HG02759 (cell line): ENCODE measurements around the gene C1orf35.
A peak's percentile ranks its signal among the peaks of the same experiment; 100 is the strongest.

Experiments
- ATAC-seq: cut with Tn5 transposase; IDR thresholded peaks from one replicate; pipeline ENCODE4 v1.9.1; 2021; ENCODE audit warnings: mild to moderate bottlenecking, moderate library complexity; ENCODE audit not compliant: unreplicated experiment

C1orf35 gene

GRCh38 chr1:228102791-228103620, at the start of gene C1orf35:
Gene C1orf35 (minus strand): TSS chr1:228103325. CDS start chr1:228103227, 98 bp downstream.
- ATAC-seq: peak; percentile 82

- ATAC-seq: no peak
Measured at GRCh38 chr1:228152918-228153258, 49.8 kb upstream of the C1orf35 start.

- no peak for ATAC-seq
Measured at GRCh38 chr1:228152097-228152917, 49.2 kb upstream of the C1orf35 start.

- no peak for ATAC-seq
Measured at GRCh38 chr1:228151180-228151925, 48.2 kb upstream of the C1orf35 start.

GRCh38 chr1:228150461-228151179, 47.5 kb upstream of the C1orf35 start:
- no peak for ATAC-seq

GRCh38 chr1:228150120-228150460, 47.0 kb upstream of the C1orf35 start:
- no peak for ATAC-seq

GRCh38 chr1:228149406-228150119, 46.4 kb upstream of the C1orf35 start, which contains the start of gene GJC2:
Gene GJC2 (plus strand): TSS chr1:228149930. CDS start chr1:228157759, 7,829 bp downstream.
- ATAC-seq: no peak

- no peak for ATAC-seq
Measured at GRCh38 chr1:228148935-228149405, 45.8 kb upstream of the C1orf35 start.

- ATAC-seq: no peak
Measured at GRCh38 chr1:228148196-228148861, 45.2 kb upstream of the C1orf35 start.

- no peak for ATAC-seq
Measured at GRCh38 chr1:228147768-228148167, 44.6 kb upstream of the C1orf35 start.

- no peak for ATAC-seq
Measured at GRCh38 chr1:228147151-228147693, 44.1 kb upstream of the C1orf35 start.

GRCh38 chr1:228146417-228147150, 43.5 kb upstream of the C1orf35 start:
- no peak for ATAC-seq

- no peak for ATAC-seq
Measured at GRCh38 chr1:228145463-228146416, 42.6 kb upstream of the C1orf35 start.

- ATAC-seq: no peak
Measured at GRCh38 chr1:228144993-228145343, 41.8 kb upstream of the C1orf35 start.

GRCh38 chr1:228144193-228144992, 41.3 kb upstream of the C1orf35 start:
- ATAC-seq: no peak

GRCh38 chr1:228143480-228144192, 40.5 kb upstream of the C1orf35 start:
- no peak for ATAC-seq
